Chondrocyte (in vitro differentiated cells): ENCODE measurements around the gene THOP1. TPM values are rescaled to one million over a fixed set of nuclear protein-coding genes. Genes with fewer than 3 reads are reported as not detected.

Source experiments
- DNase-seq: peaks from one replicate; pipeline ENCODE4 v3.0.0; 2021; ENCODE audit warnings: mixed read lengths, low spot score
- H3K27ac Mint-ChIP-seq: one replicate; pipeline ENCODE4 v1.8.0; 2021; ENCODE audit warnings: mild to moderate bottlenecking, moderate library complexity, mixed read lengths; ENCODE audit not compliant: unreplicated experiment
- H3K27me3 Mint-ChIP-seq: 2 replicates; pipeline ENCODE4 v1.8.0; 2021; ENCODE audit warnings: low read depth, mixed read lengths
- H3K36me3 Mint-ChIP-seq: 2 replicates; pipeline ENCODE4 v1.8.0; 2021; ENCODE audit warnings: low read depth, mixed read lengths
- H3K4me1 Mint-ChIP-seq: 2 replicates; pipeline ENCODE4 v1.8.0; 2021; ENCODE audit warnings: low read depth, mild to moderate bottlenecking, mixed read lengths
- H3K4me3 Mint-ChIP-seq: one replicate; pipeline ENCODE4 v1.8.0; 2021; ENCODE audit warnings: mild to moderate bottlenecking, moderate library complexity, mixed read lengths; ENCODE audit not compliant: unreplicated experiment
- H3K9me3 Mint-ChIP-seq: 2 replicates; pipeline ENCODE4 v1.8.0; 2021; ENCODE audit warnings: low read depth, mixed read lengths
- CTCF ChIP-seq: fragments of 200-600 bp; sonication (generic); IDR thresholded peaks from 2 replicates; pipeline ENCODE4 v1.5.0; 2021; ENCODE audit warnings: antibody characterized with exemption, mild to moderate bottlenecking, moderate library complexity
- total RNA-seq: library from RNA; stranded (reverse); gene quantifications from 3 replicates; pipeline ENCODE4 v1.2.1, GENCODE V29; 2021

THOP1 gene
- total RNA-seq, 1 donor from 2014 or later = 48.4 TPM

GRCh38 chr19:2805261-2805900 is 20.1 kb downstream of the THOP1 start:
- H3K4me3 Mint-ChIP-seq = no peak overlapping the region
- no peaks in the 10 kb centered on the region for H3K4me1 Mint-ChIP-seq
- peaks cover 16% of the 10 kb centered on the region for H3K36me3 Mint-ChIP-seq
- no peaks in the 10 kb centered on the region for H3K9me3 Mint-ChIP-seq
- DNase-seq = peak; percentile 72
- H3K27ac Mint-ChIP-seq = no peak overlapping the region
- no peaks in the 10 kb centered on the region for H3K27me3 Mint-ChIP-seq
- TF ChIP-seq CTCF = no peak

- no peak overlapping the region for H3K27ac Mint-ChIP-seq
- no peaks in the 10 kb centered on the region for H3K4me1 Mint-ChIP-seq
- no peak overlapping the region for H3K4me3 Mint-ChIP-seq
- no peaks in the 10 kb centered on the region for H3K27me3 Mint-ChIP-seq
- DNase-seq = no peak
- TF ChIP-seq CTCF = no peak
- peaks cover 13% of the 10 kb centered on the region for H3K36me3 Mint-ChIP-seq
- no peaks in the 10 kb centered on the region for H3K9me3 Mint-ChIP-seq
These were observed 20.8 kb downstream of the THOP1 start for GRCh38 chr19:2805991-2806649.

DNA sequence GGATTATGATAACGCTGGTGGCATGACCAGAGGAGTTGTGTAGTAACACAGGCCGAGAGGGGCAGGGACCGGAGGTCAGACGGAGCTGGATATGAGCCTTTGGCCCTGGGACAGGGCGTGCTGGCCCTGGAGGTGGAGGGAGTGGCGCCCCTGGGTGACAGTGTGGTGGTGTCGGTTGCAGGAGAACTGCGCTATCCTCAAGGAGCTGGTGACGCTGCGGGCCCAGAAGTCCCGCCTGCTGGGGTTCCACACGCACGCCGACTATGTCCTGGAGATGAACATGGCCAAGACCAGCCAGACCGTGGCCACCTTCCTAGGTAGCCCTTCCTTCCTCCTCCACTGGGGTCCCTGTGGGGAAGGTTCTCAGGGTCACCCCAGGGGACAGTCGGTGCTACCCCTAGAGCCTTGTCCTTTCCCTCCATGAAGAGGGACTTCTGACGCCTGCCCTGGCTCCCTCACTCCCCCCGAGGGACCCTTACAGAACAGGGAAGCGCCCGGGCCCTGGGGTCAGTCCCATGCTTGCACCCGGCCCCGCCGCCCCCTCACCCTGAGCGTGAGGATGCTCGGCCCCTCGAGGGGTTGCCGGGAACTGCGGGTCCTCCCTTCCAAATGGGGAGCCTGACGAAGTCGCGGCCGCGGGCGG is 21.6 kb downstream of the THOP1 start:
- peaks cover 12% of the 10 kb centered on the region for H3K36me3 Mint-ChIP-seq
- H3K9me3 Mint-ChIP-seq = no peaks in the 10 kb centered on the region
- TF ChIP-seq CTCF = no peak
- H3K4me1 Mint-ChIP-seq = no peaks in the 10 kb centered on the region
- peak; percentile 87 for DNase-seq
- no peak overlapping the region for H3K27ac Mint-ChIP-seq
- no peaks in the 10 kb centered on the region for H3K27me3 Mint-ChIP-seq
- no peak overlapping the region for H3K4me3 Mint-ChIP-seq

- no peak for DNase-seq
- no peaks in the 10 kb centered on the region for H3K9me3 Mint-ChIP-seq
- H3K4me1 Mint-ChIP-seq = no peaks in the 10 kb centered on the region
- H3K27ac Mint-ChIP-seq = no peak overlapping the region
- no peak for TF ChIP-seq CTCF
- H3K27me3 Mint-ChIP-seq = no peaks in the 10 kb centered on the region
- H3K36me3 Mint-ChIP-seq = peaks cover 10% of the 10 kb centered on the region
- no peak overlapping the region for H3K4me3 Mint-ChIP-seq
These were observed 22.3 kb downstream of the THOP1 start for GRCh38 chr19:2807379-2808128.
